Body of pancreas (tissue), 4 donors: ENCODE data around the gene ECM2. TPM values are rescaled to one million over a fixed set of nuclear protein-coding genes. Genes with fewer than 3 reads are reported as not detected.

ENCODE experiments used
- ATAC-seq: fragments of 150-250 bp; one replicate; pipeline ENCODE4 v1.9.1; 2016
- DNase-seq, 4 donors: peaks; one replicate each; pipeline ENCODE4 v3.0.0-alpha.2; 2019
- H3K27ac ChIP-seq, 4 donors: fragments of 200-600 bp; sonication (generic); 1 replicate in 3 of 4; 2 replicates in 1 of 4; pipeline versions ENCODE4 v1.5.1 to v1.6.1; 2016 to 2019; ENCODE audit warnings: mild to moderate bottlenecking in 1 of 4, mixed read lengths in 1 of 4, moderate library complexity in 1 of 4
- H3K27me3 ChIP-seq, 2 donors: fragments of 200-600 bp; sonication (generic); one replicate each; pipeline ENCODE4 v1.6.0; 2016; ENCODE audit warnings: mild to moderate bottlenecking in 1 of 2
- H3K36me3 ChIP-seq, 2 donors: fragments of 200-600 bp; sonication (generic); replicated peaks in 1 of 2; 2 replicates each; pipeline ENCODE4 v1.5.1; 2016; ENCODE audit warnings: low read depth in 2 of 2; ENCODE audit not compliant: insufficient read depth in 1 of 2
- H3K4me1 ChIP-seq: fragments of 200-600 bp; sonication (generic); one replicate; pipeline ENCODE4 v1.6.0; 2016
- H3K4me3 ChIP-seq, 2 donors: fragments of 200-600 bp; sonication (generic); 1 replicate in 1 of 2; 2 replicates in 1 of 2; pipeline ENCODE4 v1.5.1; 2016 to 2019
- H3K9me3 ChIP-seq, 3 donors: fragments of 200-600 bp; sonication (generic); 1 replicate in 2 of 3; 2 replicates in 1 of 3; pipeline ENCODE4 v1.5.1; 2016
- POLR2A ChIP-seq, 3 donors: fragments of 450-650 bp; IDR thresholded peaks; one replicate each; pipeline ENCODE4 v1.6.1; 2016; ENCODE audit warnings: antibody characterized with exemption in 3 of 3, mild to moderate bottlenecking in 2 of 3
- WGBS, 2 donors: methylation state at CpG; one replicate each; pipeline ENCODE4 v1.1.5; 2017; 5-methylcytosine and 5-hydroxymethylcytosine counted together
- intact Hi-C: fragments of 100-400 bp; cut with DNase I; formaldehyde crosslinking; loops from one replicate; pipeline ENCODE4 v1.15.1; 2023
- total RNA-seq, 2 donors: library from RNA; depleted of rRNA; stranded (reverse); fragments of >200 nt; gene quantifications; one replicate each; pipeline ENCODE4 v1.1.0, GENCODE V29; 2016
- TF ChIP-seq, protein P1 (sequence below), 7 experiments: fragments of 450-650 bp in 4 of 7; fragments of 200-600 bp in 3 of 7; sonication (generic) in 3 of 7; IDR thresholded peaks; one replicate each; pipeline ENCODE4 v1.5.1; 2016 to 2019; ENCODE audit warnings: antibody characterized with exemption in 7 of 7

ECM2 gene
- total RNA-seq, 2 donors from 2014 or later = 6.5 to 8.2 TPM

DNA sequence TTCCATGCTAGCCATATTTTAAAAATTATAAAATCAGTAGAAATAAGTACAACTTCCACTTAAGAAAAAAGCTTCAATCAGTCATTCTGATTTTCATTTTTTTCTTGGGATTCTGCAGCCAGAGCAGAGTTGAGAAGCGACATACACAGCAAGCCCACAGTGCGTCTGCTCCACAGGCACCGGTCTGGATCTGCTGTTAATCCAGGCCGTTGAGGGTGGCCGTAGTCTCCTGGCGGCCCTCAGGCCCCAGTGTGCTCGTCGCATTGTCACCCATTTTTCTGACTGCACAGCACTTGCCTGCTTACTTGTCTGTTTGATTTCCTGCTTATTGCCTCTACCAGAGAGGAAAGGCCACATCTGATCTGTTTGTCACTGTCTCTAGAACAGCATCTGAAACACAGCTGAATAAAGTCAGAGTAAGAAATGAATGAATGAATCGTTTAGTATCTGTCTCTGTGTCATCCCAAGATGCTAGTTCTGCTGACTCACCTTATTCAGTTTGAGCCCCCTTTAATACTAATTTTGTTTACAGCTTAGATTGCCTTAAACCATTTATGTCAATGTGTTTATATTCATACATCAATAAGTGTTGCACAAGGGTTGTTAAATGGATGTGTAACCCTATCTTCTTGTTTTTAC lies 41.9 kb downstream of the ECM2 start:
- Histone ChIP-seq H3K36me3 (no peaks in the 10 kb centered on the region), H3K4me3 (no peak overlapping the region), H3K27me3 (no peaks in the 10 kb centered on the region), H3K27ac (no peak overlapping the region), H3K9me3 (no peaks in the 10 kb centered on the region), H3K4me1 (no peaks in the 10 kb centered on the region)
- WGBS, 2 donors = 87 to 94% methylated on average over 9 of the region's 9 CpGs
- intact Hi-C loops = no loop called here
- DNase-seq (no peak), ATAC-seq (no peak)
- TF ChIP-seq, protein P1, sequence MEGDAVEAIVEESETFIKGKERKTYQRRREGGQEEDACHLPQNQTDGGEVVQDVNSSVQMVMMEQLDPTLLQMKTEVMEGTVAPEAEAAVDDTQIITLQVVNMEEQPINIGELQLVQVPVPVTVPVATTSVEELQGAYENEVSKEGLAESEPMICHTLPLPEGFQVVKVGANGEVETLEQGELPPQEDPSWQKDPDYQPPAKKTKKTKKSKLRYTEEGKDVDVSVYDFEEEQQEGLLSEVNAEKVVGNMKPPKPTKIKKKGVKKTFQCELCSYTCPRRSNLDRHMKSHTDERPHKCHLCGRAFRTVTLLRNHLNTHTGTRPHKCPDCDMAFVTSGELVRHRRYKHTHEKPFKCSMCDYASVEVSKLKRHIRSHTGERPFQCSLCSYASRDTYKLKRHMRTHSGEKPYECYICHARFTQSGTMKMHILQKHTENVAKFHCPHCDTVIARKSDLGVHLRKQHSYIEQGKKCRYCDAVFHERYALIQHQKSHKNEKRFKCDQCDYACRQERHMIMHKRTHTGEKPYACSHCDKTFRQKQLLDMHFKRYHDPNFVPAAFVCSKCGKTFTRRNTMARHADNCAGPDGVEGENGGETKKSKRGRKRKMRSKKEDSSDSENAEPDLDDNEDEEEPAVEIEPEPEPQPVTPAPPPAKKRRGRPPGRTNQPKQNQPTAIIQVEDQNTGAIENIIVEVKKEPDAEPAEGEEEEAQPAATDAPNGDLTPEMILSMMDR (IDR thresholded peaks at IDR 0.05) = no peak
- TF ChIP-seq POLR2A (IDR thresholded peaks at IDR 0.05) = no peak

DNA sequence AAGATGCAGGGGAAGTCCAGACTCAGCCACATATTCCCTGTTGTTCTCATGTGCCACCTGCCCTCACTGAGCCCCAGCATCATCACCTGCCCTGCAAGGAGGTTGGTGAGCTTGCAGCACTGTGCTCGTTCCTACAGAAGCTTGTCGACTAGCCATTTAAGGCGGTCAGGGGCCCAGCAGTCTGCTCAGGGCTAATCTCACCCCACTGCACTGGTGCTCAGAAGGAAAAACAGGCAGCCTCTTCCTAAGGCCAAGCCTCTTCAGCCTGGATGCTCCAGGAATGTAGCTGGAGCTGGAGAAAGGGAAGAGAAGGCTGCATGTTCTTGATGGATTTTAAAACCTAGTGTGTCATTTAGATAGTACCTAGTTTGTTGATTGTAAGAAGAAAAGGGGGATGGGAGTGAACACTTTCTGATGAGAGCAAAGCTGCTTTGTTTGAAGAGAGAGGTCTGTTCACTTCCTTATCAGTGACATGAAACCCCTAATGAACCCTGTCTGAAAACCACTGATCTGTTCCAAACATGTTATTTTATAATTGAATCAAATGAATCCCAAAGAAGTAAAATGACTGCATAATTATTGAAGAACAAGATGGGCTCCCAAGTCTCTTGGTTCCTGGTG lies 42.9 kb downstream of the ECM2 start:
- no peak for DNase-seq
- no peak overlapping the region for H3K4me3 ChIP-seq
- intact Hi-C loops = no loop called here
- H3K9me3 ChIP-seq = no peaks in the 10 kb centered on the region
- H3K27ac ChIP-seq = no peak overlapping the region
- H3K36me3 ChIP-seq = no peaks in the 10 kb centered on the region
- no peak for ATAC-seq
- TF ChIP-seq, protein P1 (IDR thresholded peaks at IDR 0.05) = no peak
- no peak for TF ChIP-seq POLR2A (IDR thresholded peaks at IDR 0.05)
- no peaks in the 10 kb centered on the region for H3K27me3 ChIP-seq
- H3K4me1 ChIP-seq = no peaks in the 10 kb centered on the region
- 58 to 82% methylated on average over 3 of the region's 3 CpGs for WGBS, 2 donors

DNA sequence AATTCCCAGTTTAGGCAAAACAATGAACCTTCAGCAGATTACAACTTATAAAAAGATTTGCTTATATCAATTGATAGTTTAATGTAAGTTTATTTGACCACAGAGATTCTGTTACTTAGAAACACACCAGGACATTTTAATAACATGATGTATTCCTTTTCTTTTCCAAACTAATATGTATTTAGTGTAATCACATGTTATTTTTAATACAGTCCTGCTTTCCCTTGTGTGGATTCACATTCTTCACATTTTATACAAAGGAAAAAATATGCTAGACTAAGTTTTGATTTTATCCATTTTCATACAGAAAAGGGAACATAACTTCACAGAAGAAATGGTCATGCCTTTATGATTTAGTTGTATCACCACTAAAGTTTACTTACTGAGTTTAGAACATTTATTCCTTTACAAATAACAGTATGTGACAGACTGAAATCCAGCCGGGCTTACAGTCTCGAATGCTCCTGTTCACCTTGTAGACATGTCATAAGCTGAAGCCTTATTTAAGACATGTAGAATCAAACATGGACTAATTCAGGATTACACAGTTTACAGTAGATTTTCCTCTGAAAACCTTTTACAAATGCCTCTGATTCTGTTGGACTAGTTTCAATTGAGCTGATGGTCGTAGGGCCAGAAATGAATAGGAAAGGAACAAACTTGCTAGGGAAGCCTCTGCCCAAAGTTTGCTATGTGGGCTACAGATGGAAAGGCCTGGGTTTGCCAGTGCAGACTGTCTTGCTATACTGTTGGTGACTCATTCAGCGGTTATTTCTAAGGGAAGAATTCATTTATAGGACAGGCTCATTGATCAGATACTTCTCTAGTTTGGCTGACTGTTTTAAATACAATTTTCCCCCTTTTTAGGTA lies 46.9 kb downstream of the ECM2 start:
- H3K27ac ChIP-seq = no peak overlapping the region
- H3K27me3 ChIP-seq = no peaks in the 10 kb centered on the region
- H3K4me3 ChIP-seq = no peak overlapping the region
- H3K36me3 ChIP-seq = no peaks in the 10 kb centered on the region
- no peaks in the 10 kb centered on the region for H3K4me1 ChIP-seq
- H3K9me3 ChIP-seq = no peaks in the 10 kb centered on the region
- 84 to 89% methylated on average over 4 of the region's 4 CpGs for WGBS, 2 donors
- DNase-seq = no peak
- TF ChIP-seq POLR2A (IDR thresholded peaks at IDR 0.05) = no peak
- TF ChIP-seq, protein P1 (IDR thresholded peaks at IDR 0.05) = no peak
- intact Hi-C loops = no loop called here
- no peak for ATAC-seq

DNA sequence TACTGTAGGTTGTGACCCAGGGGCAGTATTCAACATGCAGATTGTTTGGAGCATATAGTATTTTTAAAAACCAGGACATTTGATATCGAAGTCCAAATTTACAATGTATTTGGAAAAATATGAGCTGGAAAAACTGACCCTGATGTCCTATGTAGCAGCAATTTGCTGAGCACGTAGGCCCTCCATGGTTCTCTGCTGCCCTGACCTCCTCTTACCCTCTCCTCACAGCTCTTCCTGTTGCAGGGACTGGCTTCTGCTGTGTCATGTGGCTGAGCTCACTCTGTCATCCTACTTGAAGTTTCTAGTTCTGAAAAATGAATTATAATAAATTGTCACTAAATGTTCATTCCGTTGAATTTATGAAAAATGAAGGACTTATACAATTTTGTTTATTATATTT lies 49.4 kb downstream of the ECM2 start:
- Histone ChIP-seq H3K4me3 (no peak overlapping the region), H3K4me1 (no peaks in the 10 kb centered on the region), H3K9me3 (no peaks in the 10 kb centered on the region), H3K27ac (no peak overlapping the region), H3K27me3 (no peaks in the 10 kb centered on the region), H3K36me3 (no peaks in the 10 kb centered on the region)
- intact Hi-C loops = no loop called here
- 79 to 90% methylated on average over 3 of the region's 3 CpGs for WGBS, 2 donors
- no peak for TF ChIP-seq POLR2A (IDR thresholded peaks at IDR 0.05)
- TF ChIP-seq, protein P1 (IDR thresholded peaks at IDR 0.05) = no peak
- no peak for ATAC-seq
- no peak for DNase-seq
